BJ (cell line): ENCODE data around the gene VTCN1. TPM values are rescaled to one million over a fixed set of nuclear protein-coding genes. Genes with fewer than 3 reads are reported as not detected.
"Not testable (repeated sequence)": the region's sequence is repeated elsewhere in the genome, so short reads cannot be mapped to it uniquely, and the experiment has no call there.

Source experiments
- CTCF ChIA-PET: fragments of 350-600 bp; formaldehyde crosslinking; extraction: SDS; loops from one replicate; lab custom pipeline; 2021; ENCODE audit warnings: antibody characterized with exemption, inconsistent platforms; lab: Yijun Ruan, JAX
- POLR2A ChIA-PET: fragments of 300-600 bp; sonication (Branson Sonifier 250); formaldehyde crosslinking; extraction: SDS; loops from one replicate; lab custom pipeline; 2021; ENCODE audit warnings: antibody characterized with exemption; lab: Charles Lee
- DNase-seq: peaks from one replicate; pipeline ENCODE4 v3.0.0-alpha.2; 2011; ENCODE audit warnings: low read depth
- H3K27me3 ChIP-seq: 2 replicates; pipeline ENCODE4 v1.6.0; 2011; ENCODE audit warnings: low read length; ENCODE audit not compliant: control insufficient read depth, insufficient read depth
- H3K36me3 ChIP-seq: 2 replicates; pipeline ENCODE4 v1.5.1; 2011; ENCODE audit warnings: low read length; ENCODE audit not compliant: control insufficient read depth, insufficient read depth
- H3K4me3 ChIP-seq: 2 replicates; pipeline ENCODE4 v1.5.1; 2011; ENCODE audit warnings: low read depth, mild to moderate bottlenecking, control low read depth, low read length
- polyA plus RNA-seq: library from polyadenylated mRNA; depleted of rRNA; stranded (reverse); fragments of >200 nt; gene quantifications from 2 replicates; pipeline ENCODE4 v1.2.3, GENCODE V29; 2011
- TF ChIP-seq, protein P1 (sequence below): IDR thresholded peaks from 2 replicates; pipeline ENCODE4 v1.5.1; 2011; ENCODE audit warnings: low read depth, mild to moderate bottlenecking, control low read depth, inconsistent platforms, low read length, moderate library complexity; ENCODE audit not compliant: insufficient read depth

The VTCN1 gene
- polyA plus RNA-seq, 1 experiment, result not detected

- H3K27me3 ChIP-seq, result no peaks in the 10 kb centered on the region
- H3K4me3 ChIP-seq, result no peak overlapping the region
- TF ChIP-seq, protein P1, sequence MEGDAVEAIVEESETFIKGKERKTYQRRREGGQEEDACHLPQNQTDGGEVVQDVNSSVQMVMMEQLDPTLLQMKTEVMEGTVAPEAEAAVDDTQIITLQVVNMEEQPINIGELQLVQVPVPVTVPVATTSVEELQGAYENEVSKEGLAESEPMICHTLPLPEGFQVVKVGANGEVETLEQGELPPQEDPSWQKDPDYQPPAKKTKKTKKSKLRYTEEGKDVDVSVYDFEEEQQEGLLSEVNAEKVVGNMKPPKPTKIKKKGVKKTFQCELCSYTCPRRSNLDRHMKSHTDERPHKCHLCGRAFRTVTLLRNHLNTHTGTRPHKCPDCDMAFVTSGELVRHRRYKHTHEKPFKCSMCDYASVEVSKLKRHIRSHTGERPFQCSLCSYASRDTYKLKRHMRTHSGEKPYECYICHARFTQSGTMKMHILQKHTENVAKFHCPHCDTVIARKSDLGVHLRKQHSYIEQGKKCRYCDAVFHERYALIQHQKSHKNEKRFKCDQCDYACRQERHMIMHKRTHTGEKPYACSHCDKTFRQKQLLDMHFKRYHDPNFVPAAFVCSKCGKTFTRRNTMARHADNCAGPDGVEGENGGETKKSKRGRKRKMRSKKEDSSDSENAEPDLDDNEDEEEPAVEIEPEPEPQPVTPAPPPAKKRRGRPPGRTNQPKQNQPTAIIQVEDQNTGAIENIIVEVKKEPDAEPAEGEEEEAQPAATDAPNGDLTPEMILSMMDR, result no peak
- CTCF ChIA-PET, result interaction anchor here (1.0 to 1.6 kb wide), 2 partner anchors 26 to 98 kb away, joined by 3 to 4 read pairs; no protein-coding TSS in a partner anchor
- DNase-seq, result peak; percentile 59
- POLR2A ChIA-PET, result no interaction called here
- H3K36me3 ChIP-seq, result no peaks in the 10 kb centered on the region
Observed at GRCh38 chr1:117166076-117166475, 44.7 kb downstream of the VTCN1 start.

DNA sequence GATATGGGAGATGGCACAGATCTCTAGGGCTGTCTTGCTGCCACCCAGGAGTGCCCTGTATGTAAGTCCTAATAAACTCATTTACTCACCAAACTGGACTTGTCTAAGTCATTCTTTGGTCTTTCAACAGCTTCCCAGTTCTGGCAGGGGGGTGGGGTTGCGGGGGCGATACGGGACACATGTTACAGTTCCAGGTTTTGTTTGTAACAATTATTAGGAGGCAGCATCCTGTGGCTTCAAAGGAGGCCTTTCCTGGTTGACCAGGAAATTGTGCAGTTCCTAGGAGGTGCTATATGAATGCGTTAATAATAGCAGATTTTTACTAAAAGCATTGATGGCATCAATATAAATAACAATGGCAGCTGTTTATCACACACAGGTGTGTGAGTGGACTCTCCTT lies 46.5 kb downstream of the VTCN1 start:
- Histone ChIP-seq H3K4me3 (no peak overlapping the region), H3K36me3 (no peaks in the 10 kb centered on the region), H3K27me3 (no peaks in the 10 kb centered on the region)
- TF ChIP-seq, protein P1, result no peak
- POLR2A ChIA-PET, result no interaction called here
- DNase-seq, result no peak
- CTCF ChIA-PET, result interaction anchor here (0.7 kb wide), 1 partner anchor 14 kb away, joined by 3 read pairs; no protein-coding TSS in a partner anchor

GRCh38 chr1:117162816-117163215 lies 47.9 kb downstream of the VTCN1 start:
- POLR2A ChIA-PET, result no interaction called here
- DNase-seq, result no peak
- CTCF ChIA-PET, result interaction anchor here (1.0 kb wide), 1 partner anchor 20 kb away, joined by 3 read pairs; no protein-coding TSS in a partner anchor
- TF ChIP-seq, protein P1, result no peak
- Histone ChIP-seq H3K4me3 (no peak overlapping the region), H3K36me3 (no peaks in the 10 kb centered on the region), H3K27me3 (no peaks in the 10 kb centered on the region)

DNA sequence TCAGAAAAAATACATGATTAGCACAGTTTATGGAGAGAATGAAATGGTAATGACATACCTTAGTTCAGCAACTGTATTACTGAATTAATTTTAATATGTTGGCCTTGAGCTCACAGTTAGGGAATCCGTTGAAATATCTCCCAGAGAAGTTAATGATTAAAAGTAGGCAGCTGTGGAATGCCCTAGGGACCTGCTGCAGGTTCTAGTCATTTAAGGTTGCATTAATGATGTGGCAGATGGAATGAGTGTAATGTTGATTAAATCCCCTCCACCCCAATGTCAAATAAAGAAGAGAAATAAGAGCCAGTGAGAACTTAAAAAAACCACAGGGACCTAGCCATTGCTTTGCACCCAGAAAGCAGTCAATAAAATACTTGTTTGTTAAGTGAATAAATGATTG lies 48.8 kb downstream of the VTCN1 start:
- Histone ChIP-seq H3K36me3 (no peaks in the 10 kb centered on the region), H3K4me3 (no peak overlapping the region), H3K27me3 (no peaks in the 10 kb centered on the region)
- ChIA-PET CTCF (no interaction called here), POLR2A (no interaction called here)
- TF ChIP-seq, protein P1, result no peak
- DNase-seq, result no peak

DNA sequence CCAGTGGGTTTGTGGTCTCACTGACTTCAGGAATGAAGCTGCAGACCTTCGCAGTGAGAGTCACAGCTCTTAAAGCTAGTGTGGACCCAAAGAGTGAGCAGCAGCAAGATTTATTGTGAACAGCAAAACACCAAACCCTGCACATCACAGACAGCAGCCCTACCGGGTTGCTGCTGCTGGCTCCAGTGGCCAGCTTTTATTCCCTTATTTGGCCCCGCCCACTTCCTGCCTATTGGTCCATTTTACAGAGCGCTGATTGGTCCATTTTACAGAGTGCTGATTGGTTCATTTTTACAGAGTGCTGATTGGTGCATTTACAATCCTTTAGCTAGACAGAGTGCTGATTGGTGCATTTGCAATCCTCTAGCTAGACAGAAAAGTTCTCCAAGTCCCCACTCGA lies 59.4 kb downstream of the VTCN1 start:
- H3K36me3 ChIP-seq, H3K4me3 ChIP-seq, DNase-seq, H3K27me3 ChIP-seq, POLR2A ChIA-PET: not testable (repeated sequence)
- CTCF ChIA-PET, result interaction anchor here (0.8 kb wide), 1 partner anchor 133 kb away, joined by 3 read pairs; no protein-coding TSS in a partner anchor

- no peaks in the 10 kb centered on the region for H3K27me3 ChIP-seq
- H3K4me3 ChIP-seq, result no peak overlapping the region
- CTCF ChIA-PET, result interaction anchor here (1.0 to 1.2 kb wide), 2 partner anchors 13 to 21 kb away, joined by 3 to 4 read pairs; no protein-coding TSS in a partner anchor
- POLR2A ChIA-PET, result no interaction called here
- TF ChIP-seq, protein P1, result no peak
- no peaks in the 10 kb centered on the region for H3K36me3 ChIP-seq
- DNase-seq, result no peak
Observed at GRCh38 chr1:117150316-117150715, 60.4 kb downstream of the VTCN1 start.
